WTC11 (cell line): ENCODE results near the gene NAGA. TPM values are rescaled to one million over a fixed set of nuclear protein-coding genes. Genes with fewer than 3 reads are reported as not detected.

Source experiments
- ATAC-seq: fragments of 200-7000 bp; cut with Tn5 transposase; 2 replicates; pipeline ENCODE4 v1.10.0; 2021; ENCODE audit warnings: mild to moderate bottlenecking, moderate library complexity
- CTCF ChIA-PET: fragments of 300-600 bp; sonication (Branson Sonifier 250); formaldehyde crosslinking; loops from one replicate; lab custom pipeline; 2021; ENCODE audit warnings: antibody characterized with exemption; lab: Charles Lee
- POLR2A ChIA-PET: fragments of 350-600 bp; sonication (Branson Sonifier 250); formaldehyde crosslinking; loops from one replicate; lab custom pipeline; 2021; ENCODE audit warnings: antibody characterized with exemption; lab: Charles Lee
- DNase-seq: peaks from one replicate; pipeline ENCODE4 v3.0.0; 2021; ENCODE audit warnings: low spot score
- H3K27ac Mint-ChIP-seq: 2 replicates; pipeline ENCODE4 v1.8.0; 2021; ENCODE audit warnings: mixed read lengths
- H3K27me3 Mint-ChIP-seq: 2 replicates; pipeline ENCODE4 v1.8.0; 2021; ENCODE audit warnings: low read depth, mild to moderate bottlenecking, moderate library complexity, mixed read lengths
- H3K36me3 Mint-ChIP-seq: 2 replicates; pipeline ENCODE4 v1.8.0; 2021; ENCODE audit warnings: mixed read lengths
- H3K4me1 Mint-ChIP-seq: 2 replicates; pipeline ENCODE4 v1.8.0; 2022; ENCODE audit warnings: mixed read lengths
- H3K4me3 Mint-ChIP-seq: 2 replicates; pipeline ENCODE4 v1.8.0; 2021; ENCODE audit warnings: mild to moderate bottlenecking, moderate library complexity, mixed read lengths
- H3K9me3 Mint-ChIP-seq: 2 replicates; pipeline ENCODE4 v1.8.0; 2021; ENCODE audit warnings: mixed read lengths
- AFF4 ChIP-seq: sonication (generic); formaldehyde crosslinking; IDR thresholded peaks from 2 replicates; pipeline ENCODE4 v1.8.1; 2023; ENCODE audit warnings: mild to moderate bottlenecking, missing genetic modification reagents, borderline replicate concordance
- AR ChIP-seq: fragments of 250-450 bp; sonication (Bioruptor Pico); IDR thresholded peaks from 2 replicates; pipeline ENCODE4 v1.9.0; 2021; ENCODE audit warnings: mild to moderate bottlenecking
- CREB1 ChIP-seq: sonication (generic); formaldehyde crosslinking; IDR thresholded peaks from 2 replicates; pipeline ENCODE4 v1.8.0; 2023; ENCODE audit warnings: mild to moderate bottlenecking, missing genetic modification reagents
- EMX1 ChIP-seq: fragments of 250-450 bp; sonication (Bioruptor Pico); IDR thresholded peaks from 2 replicates; pipeline ENCODE4 v1.8.0; 2021; ENCODE audit warnings: mild to moderate bottlenecking
- ETV6 ChIP-seq: sonication (generic); formaldehyde crosslinking; IDR thresholded peaks from 2 replicates; pipeline ENCODE4 v1.8.1; 2022; ENCODE audit warnings: mild to moderate bottlenecking, missing genetic modification reagents
- FOXJ3 ChIP-seq: sonication (generic); formaldehyde crosslinking; IDR thresholded peaks from 2 replicates; pipeline ENCODE4 v1.9.0; 2021; ENCODE audit warnings: missing genetic modification reagents, mild to moderate bottlenecking, borderline replicate concordance
- FOXP1 ChIP-seq: sonication (generic); formaldehyde crosslinking; IDR thresholded peaks from 2 replicates; pipeline ENCODE4 v1.8.0; 2022; ENCODE audit warnings: missing genetic modification reagents, mild to moderate bottlenecking, moderate library complexity, borderline replicate concordance
- MAX ChIP-seq: sonication (generic); formaldehyde crosslinking; IDR thresholded peaks from 2 replicates; pipeline ENCODE4 v1.8.0; 2022; ENCODE audit warnings: mild to moderate bottlenecking, missing genetic modification reagents
- MXD4 ChIP-seq: fragments of 250-450 bp; sonication (Bioruptor Pico); IDR thresholded peaks from 2 replicates; pipeline ENCODE4 v1.8.0; 2021; ENCODE audit warnings: mild to moderate bottlenecking, moderate library complexity, borderline replicate concordance
- OVOL2 ChIP-seq: fragments of 250-450 bp; sonication (Bioruptor Pico); IDR thresholded peaks from 2 replicates; pipeline ENCODE4 v1.9.0; 2021; ENCODE audit warnings: mild to moderate bottlenecking, borderline replicate concordance
- RELA ChIP-seq: sonication (generic); formaldehyde crosslinking; IDR thresholded peaks from 2 replicates; pipeline ENCODE4 v1.8.1; 2022; ENCODE audit warnings: missing genetic modification reagents, mild to moderate bottlenecking, borderline replicate concordance
- TEAD1 ChIP-seq: sonication (generic); formaldehyde crosslinking; IDR thresholded peaks from 2 replicates; pipeline ENCODE4 v1.8.0; 2022; ENCODE audit warnings: mild to moderate bottlenecking, missing genetic modification reagents
- ZBTB21 ChIP-seq: sonication (generic); formaldehyde crosslinking; IDR thresholded peaks from 2 replicates; pipeline ENCODE4 v1.8.1; 2023; ENCODE audit warnings: mild to moderate bottlenecking, missing genetic modification reagents, borderline replicate concordance
- ZNF121 ChIP-seq: sonication (generic); formaldehyde crosslinking; IDR thresholded peaks from 2 replicates; pipeline ENCODE4 v1.8.0; 2023; ENCODE audit warnings: missing genetic modification reagents
- ZNF317 ChIP-seq: sonication (generic); formaldehyde crosslinking; IDR thresholded peaks from 2 replicates; pipeline ENCODE4 v1.8.1; 2023; ENCODE audit warnings: low read depth, mild to moderate bottlenecking, moderate library complexity, missing genetic modification reagents, borderline replicate concordance
- ZNF416 ChIP-seq: fragments of 250-450 bp; sonication (Bioruptor Pico); IDR thresholded peaks from 2 replicates; pipeline ENCODE4 v1.9.0; 2021; ENCODE audit warnings: mild to moderate bottlenecking, inconsistent platforms
- ZNF423 ChIP-seq: fragments of 250-450 bp; sonication (Bioruptor Pico); IDR thresholded peaks from 2 replicates; pipeline ENCODE4 v2.1.2; 2022; ENCODE audit warnings: mild to moderate bottlenecking, moderate library complexity
- ZNF532 ChIP-seq: fragments of 250-450 bp; sonication (Bioruptor Pico); IDR thresholded peaks from 2 replicates; pipeline ENCODE4 v1.9.0; 2021; ENCODE audit warnings: mild to moderate bottlenecking, borderline replicate concordance
- total RNA-seq: library from RNA; stranded (reverse); gene quantifications from 3 replicates; pipeline ENCODE4 v1.2.3, GENCODE V29; 2021
- TF ChIP-seq, protein P1 (sequence below): sonication (generic); formaldehyde crosslinking; IDR thresholded peaks from 2 replicates; pipeline ENCODE4 v1.8.0; 2023; ENCODE audit warnings: mild to moderate bottlenecking, missing genetic modification reagents

The NAGA gene
- total RNA-seq, 1 experiment from 2014 or later = 19.4 TPM

- TF ChIP-seq AFF4 (CRISPR knock-in tag) = no peak
Observed at GRCh38 chr22:42066937-42067336, 3.7 kb downstream of the NAGA start (continued).

GRCh38 chr22:42066126-42066761 is 4.4 kb downstream of the NAGA start:
- Mint-ChIP-seq H3K36me3 (peaks cover 37% of the 10 kb centered on the region), H3K9me3 (no peaks in the 10 kb centered on the region), H3K27me3 (peaks cover 3% of the 10 kb centered on the region)

DNA sequence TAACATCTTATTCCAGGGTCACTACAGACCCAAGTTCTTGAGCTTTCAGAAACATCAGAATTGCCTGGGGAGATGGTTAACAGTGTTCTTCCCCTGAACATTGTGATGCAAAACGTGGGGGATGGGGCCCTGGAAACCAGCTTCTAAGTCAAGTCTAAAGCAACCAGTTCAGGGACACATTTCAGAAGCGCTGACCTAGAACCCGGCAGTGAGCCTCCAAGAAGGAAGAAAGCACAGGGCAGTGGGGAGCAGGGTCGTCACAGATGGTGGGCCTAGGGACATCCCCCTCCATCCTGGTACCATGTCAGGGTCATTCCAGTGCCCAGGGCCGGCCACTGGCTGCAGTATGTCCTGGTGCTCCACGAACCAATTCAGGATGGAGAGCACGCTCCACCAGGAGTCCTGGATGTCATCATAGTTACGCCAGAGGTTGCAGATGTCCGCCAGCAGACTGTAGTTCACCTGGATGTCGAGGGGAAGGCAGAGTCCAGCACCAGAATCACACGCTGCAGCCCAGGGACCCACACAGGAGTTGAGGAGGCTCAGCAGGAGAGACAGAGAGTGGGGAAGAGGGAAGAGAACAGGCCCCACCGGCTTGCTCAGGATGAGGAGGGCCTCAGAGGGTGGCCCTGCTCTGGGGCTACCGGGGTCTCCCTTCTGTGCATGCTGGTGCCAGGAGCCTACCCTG is 5.0 kb downstream of the NAGA start:
- Mint-ChIP-seq H3K36me3 (peaks cover 44% of the 10 kb centered on the region), H3K27me3 (no peaks in the 10 kb centered on the region), H3K4me3 (peak overlapping the region; percentile 29), H3K4me1 (peaks cover 33% of the 10 kb centered on the region), H3K27ac (peak overlapping the region; percentile 69), H3K9me3 (no peaks in the 10 kb centered on the region)
- POLR2A ChIA-PET = interaction anchor here (1.6 kb wide), 1 partner anchor 25 kb away, joined by 7 read pairs; the partner anchor contains the start of gene NDUFA6
- DNase-seq = peak; percentile 69
- ATAC-seq = peak; percentile 65
- CTCF ChIA-PET = interaction anchor here (0.7 to 1.6 kb wide), 3 partner anchors 25 to 119 kb away, joined by 4 to 8 read pairs (median 4); partner anchors contain the start of genes CENPM and NDUFA6
- TF ChIP-seq, protein P1, sequence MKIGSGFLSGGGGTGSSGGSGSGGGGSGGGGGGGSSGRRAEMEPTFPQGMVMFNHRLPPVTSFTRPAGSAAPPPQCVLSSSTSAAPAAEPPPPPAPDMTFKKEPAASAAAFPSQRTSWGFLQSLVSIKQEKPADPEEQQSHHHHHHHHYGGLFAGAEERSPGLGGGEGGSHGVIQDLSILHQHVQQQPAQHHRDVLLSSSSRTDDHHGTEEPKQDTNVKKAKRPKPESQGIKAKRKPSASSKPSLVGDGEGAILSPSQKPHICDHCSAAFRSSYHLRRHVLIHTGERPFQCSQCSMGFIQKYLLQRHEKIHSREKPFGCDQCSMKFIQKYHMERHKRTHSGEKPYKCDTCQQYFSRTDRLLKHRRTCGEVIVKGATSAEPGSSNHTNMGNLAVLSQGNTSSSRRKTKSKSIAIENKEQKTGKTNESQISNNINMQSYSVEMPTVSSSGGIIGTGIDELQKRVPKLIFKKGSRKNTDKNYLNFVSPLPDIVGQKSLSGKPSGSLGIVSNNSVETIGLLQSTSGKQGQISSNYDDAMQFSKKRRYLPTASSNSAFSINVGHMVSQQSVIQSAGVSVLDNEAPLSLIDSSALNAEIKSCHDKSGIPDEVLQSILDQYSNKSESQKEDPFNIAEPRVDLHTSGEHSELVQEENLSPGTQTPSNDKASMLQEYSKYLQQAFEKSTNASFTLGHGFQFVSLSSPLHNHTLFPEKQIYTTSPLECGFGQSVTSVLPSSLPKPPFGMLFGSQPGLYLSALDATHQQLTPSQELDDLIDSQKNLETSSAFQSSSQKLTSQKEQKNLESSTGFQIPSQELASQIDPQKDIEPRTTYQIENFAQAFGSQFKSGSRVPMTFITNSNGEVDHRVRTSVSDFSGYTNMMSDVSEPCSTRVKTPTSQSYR (CRISPR knock-in tag) = peak; percentile 84; the same call in 1 of the 2 replicates
- TF ChIP-seq ETV6 (CRISPR knock-in tag) (peak; percentile 53; the same call in 1 of the 2 replicates), FOXJ3 (CRISPR knock-in tag) (no peak), ZNF121 (no peak), AR (CRISPR knock-in tag) (no peak), CREB1 (CRISPR knock-in tag) (no peak), ZNF532 (CRISPR knock-in tag) (no peak), OVOL2 (no peak), ZBTB21 (CRISPR knock-in tag) (no peak), ZNF423 (CRISPR knock-in tag) (no peak), MAX (CRISPR knock-in tag) (0 out of 2 replicates have a peak, but pooled peaks have one; percentile 39), ZNF317 (CRISPR knock-in tag) (no peak), RELA (CRISPR knock-in tag) (no peak), EMX1 (CRISPR knock-in tag) (no peak)

More at GRCh38 chr22:42066126-42066761, 4.4 kb downstream of the NAGA start:
- DNase-seq (no peak), ATAC-seq (no peak)
- POLR2A ChIA-PET = no interaction called here
- TF ChIP-seq TEAD1 (CRISPR knock-in tag) = no peak
- TF ChIP-seq MXD4 (CRISPR knock-in tag) = no peak
- TF ChIP-seq FOXP1 (CRISPR knock-in tag) = no peak
- TF ChIP-seq ZNF416 = no peak
- Mint-ChIP-seq H3K4me1 (peaks cover 38% of the 10 kb centered on the region), H3K4me3 (no peak overlapping the region), H3K27ac (peak overlapping the region; percentile 22; the same call in 1 of the 2 replicates)
- CTCF ChIA-PET = no interaction called here
